ENCODE results near the gene GNLY.

GNLY gene

GRCh38 chr2:85748039-85748734 is 54.0 kb downstream of the GNLY start:
- DNase-seq = no peak

Measured in activated effector memory CD4-positive, alpha-beta T cell treated with Interleukin-2 at 50 U/mL for 16 hours (primary cell).